Peyer's patch (tissue), 4 donors: ENCODE measurements around the gene PLCD1.

Experiments used
- CTCF ChIP-seq, 6 experiments: fragments of 450-650 bp in 4 of 6; fragments of 200-600 bp in 2 of 6; sonication (generic) in 1 of 6; IDR thresholded peaks; one replicate each; pipeline ENCODE4 v1.5.1; 2017 to 2019; ENCODE audit warnings: antibody characterized with exemption in 6 of 6, mild to moderate bottlenecking in 3 of 6, moderate library complexity in 1 of 6
- POLR2A ChIP-seq, 2 donors: fragments of 450-650 bp; IDR thresholded peaks; one replicate each; pipeline ENCODE4 v1.5.1; 2017; ENCODE audit warnings: antibody characterized with exemption in 2 of 2, mild to moderate bottlenecking in 2 of 2, moderate library complexity in 2 of 2

DNA sequence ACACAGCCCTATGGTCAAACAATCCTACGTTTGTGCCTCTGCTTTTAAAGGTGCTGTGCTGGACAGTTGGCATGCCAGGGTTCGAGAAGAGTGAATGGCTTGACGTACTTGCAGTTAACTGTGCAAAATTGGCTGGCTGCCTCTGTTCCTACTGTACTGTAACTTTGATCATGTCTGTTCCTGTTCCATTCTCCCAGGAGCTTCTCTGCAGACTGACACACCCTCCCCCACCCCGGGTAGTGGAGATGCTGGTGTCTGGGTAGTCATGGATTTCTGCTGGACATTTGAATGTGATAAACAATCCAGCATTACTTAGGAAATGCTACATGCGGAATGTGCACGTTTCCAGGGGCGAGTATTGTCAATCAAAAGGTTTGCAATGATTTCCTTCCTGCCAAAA is 45.4 kb downstream of the PLCD1 start:
- TF ChIP-seq POLR2A (IDR thresholded peaks at IDR 0.05) (no peak), CTCF (IDR thresholded peaks at IDR 0.05) (no peak)
